WTC11 (cell line): Measurements from ENCODE around the gene AUP1.

Experiments used
- GABPB1 ChIP-seq: sonication (generic); formaldehyde crosslinking; IDR thresholded peaks from 2 replicates; pipeline ENCODE4 v1.8.1; 2023; ENCODE audit warnings: mild to moderate bottlenecking, missing genetic modification reagents
- JUN ChIP-seq: sonication (generic); formaldehyde crosslinking; IDR thresholded peaks from 2 replicates; pipeline ENCODE4 v1.8.0; 2023; ENCODE audit warnings: mild to moderate bottlenecking, missing genetic modification reagents
- TEAD4 ChIP-seq: sonication (generic); formaldehyde crosslinking; IDR thresholded peaks from 2 replicates; pipeline ENCODE4 v1.8.0; 2022; ENCODE audit warnings: mild to moderate bottlenecking, missing genetic modification reagents
- USF2 ChIP-seq: sonication (generic); formaldehyde crosslinking; IDR thresholded peaks from 2 replicates; pipeline ENCODE4 v1.8.1; 2023; ENCODE audit warnings: mild to moderate bottlenecking, missing genetic modification reagents, moderate library complexity
- TF ChIP-seq, protein P1 (sequence below): fragments of 200-600 bp; IDR thresholded peaks from 2 replicates; pipeline ENCODE4 v1.8.0; 2022; ENCODE audit warnings: antibody characterized with exemption

- TF ChIP-seq, protein P1, sequence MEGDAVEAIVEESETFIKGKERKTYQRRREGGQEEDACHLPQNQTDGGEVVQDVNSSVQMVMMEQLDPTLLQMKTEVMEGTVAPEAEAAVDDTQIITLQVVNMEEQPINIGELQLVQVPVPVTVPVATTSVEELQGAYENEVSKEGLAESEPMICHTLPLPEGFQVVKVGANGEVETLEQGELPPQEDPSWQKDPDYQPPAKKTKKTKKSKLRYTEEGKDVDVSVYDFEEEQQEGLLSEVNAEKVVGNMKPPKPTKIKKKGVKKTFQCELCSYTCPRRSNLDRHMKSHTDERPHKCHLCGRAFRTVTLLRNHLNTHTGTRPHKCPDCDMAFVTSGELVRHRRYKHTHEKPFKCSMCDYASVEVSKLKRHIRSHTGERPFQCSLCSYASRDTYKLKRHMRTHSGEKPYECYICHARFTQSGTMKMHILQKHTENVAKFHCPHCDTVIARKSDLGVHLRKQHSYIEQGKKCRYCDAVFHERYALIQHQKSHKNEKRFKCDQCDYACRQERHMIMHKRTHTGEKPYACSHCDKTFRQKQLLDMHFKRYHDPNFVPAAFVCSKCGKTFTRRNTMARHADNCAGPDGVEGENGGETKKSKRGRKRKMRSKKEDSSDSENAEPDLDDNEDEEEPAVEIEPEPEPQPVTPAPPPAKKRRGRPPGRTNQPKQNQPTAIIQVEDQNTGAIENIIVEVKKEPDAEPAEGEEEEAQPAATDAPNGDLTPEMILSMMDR = no peak
- TF ChIP-seq USF2 (CRISPR knock-in tag) = no peak
- TF ChIP-seq TEAD4 (CRISPR knock-in tag) = no peak
- TF ChIP-seq GABPB1 = no peak
- TF ChIP-seq JUN = no peak
These were observed 26.2 kb upstream of the AUP1 start for GRCh38 chr2:74555610-74556103.
